ENCODE data around the gene SLC43A1. TPM values are rescaled to one million over a fixed set of nuclear protein-coding genes. Genes with fewer than 3 reads are reported as not detected.

SLC43A1 gene
- polyA plus RNA-seq, 1 of the 3 experiments (the other 2 are of a cell fraction): 4.4 TPM

DNA sequence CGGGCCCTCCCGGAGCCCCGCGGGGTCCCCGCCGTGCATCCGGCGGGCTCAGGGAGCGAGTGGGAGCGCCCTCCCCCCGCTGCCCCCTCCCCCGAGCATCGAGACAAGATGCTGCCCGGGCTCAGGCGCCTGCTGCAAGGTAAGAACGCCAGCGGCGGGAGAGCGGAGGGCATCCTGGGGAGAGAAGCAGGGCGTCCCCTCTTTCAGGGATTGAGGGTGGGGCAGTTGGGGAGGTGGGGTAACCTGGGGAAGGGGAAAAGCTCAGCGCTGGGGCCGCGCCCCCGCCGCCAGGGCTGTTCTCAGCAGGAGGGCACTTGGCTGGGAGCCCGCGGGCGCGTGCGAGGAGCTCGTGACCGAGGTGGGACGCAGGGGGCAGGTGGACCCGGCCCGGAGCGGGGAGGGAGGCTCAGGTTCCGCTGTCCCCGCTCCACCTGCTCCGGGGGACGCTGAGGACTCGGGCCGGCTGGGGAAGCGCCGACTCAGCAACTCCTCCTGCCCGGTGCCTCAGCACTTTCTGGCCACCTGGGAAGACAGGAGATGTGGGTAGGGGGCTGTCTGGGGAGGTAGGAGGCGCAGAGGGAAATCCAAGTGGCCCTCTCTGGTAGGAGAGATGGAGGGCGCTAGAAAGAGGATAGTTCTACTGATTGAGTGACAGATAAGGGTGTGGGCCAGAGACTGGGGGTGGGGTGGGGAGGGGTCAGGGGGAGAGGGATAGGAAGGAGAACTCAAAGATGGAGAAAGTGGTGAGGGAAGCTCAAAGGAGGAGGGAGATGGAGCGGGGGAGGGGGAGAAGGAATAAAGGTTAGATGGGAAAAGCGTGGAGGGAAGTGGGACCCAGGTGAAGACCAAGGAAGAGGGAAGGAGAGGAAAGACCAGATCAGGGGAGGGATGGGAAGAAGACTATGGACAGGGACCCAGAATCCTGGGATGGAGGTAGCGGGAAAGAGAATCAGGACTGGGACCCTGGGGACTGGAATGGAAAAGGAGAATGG is 54.4 kb downstream of the SLC43A1 start:
- no peak overlapping the region for H3K27ac ChIP-seq (ENCODE audit: low read depth in 2 of 2, low read length in 1 of 2)
- POLR2A ChIA-PET: interaction anchor here (1.1 kb wide), 1 partner anchor 15 kb away, joined by 3 read pairs; no protein-coding TSS in a partner anchor
- no peaks in the 10 kb centered on the region for H3K9me2 ChIP-seq
- no peak overlapping the region for H3K9ac ChIP-seq
- no peaks in the 10 kb centered on the region for H3K36me3 ChIP-seq (replicated peaks in 1 of 2; ENCODE audit: control insufficient read depth in 1 of 2, insufficient read depth in 2 of 2, low read length in 1 of 2)
- no peak overlapping the region for H2AFZ ChIP-seq (ENCODE audit: low read depth)
- DNase-seq: no peak
- H3K4me3 ChIP-seq (ENCODE audit: low read depth in 2 of 2, low read length in 1 of 2): peak overlapping the region; percentile 35 to 43; a peak in 3 of 4 replicates
- peaks cover 28% of the 10 kb centered on the region for H3K27me3 ChIP-seq (ENCODE audit: insufficient read depth)
- no peaks in the 10 kb centered on the region for H4K20me1 ChIP-seq (ENCODE audit: insufficient read depth)
- peaks cover 4% of the 10 kb centered on the region for H3F3A ChIP-seq (replicated peaks; ENCODE audit: insufficient read depth)
- H3K9me3 ChIP-seq: no peaks in the 10 kb centered on the region
- H3K79me2 ChIP-seq (ENCODE audit: insufficient read depth): no peaks in the 10 kb centered on the region
- 0 out of 2 replicates have a peak overlapping the region, but pooled peaks have one; percentile 11 for H3K4me2 ChIP-seq
- peaks cover 11 to 22% of the 10 kb centered on the region in 2 experiments; a peak in 2 of 4 replicates for H3K4me1 ChIP-seq (ENCODE audit: control insufficient read depth in 1 of 2, insufficient read depth in 2 of 2, low read depth in 1 of 2, low read length in 1 of 2)
- 26% methylated on average over 23 of the region's 50 CpGs for WGBS (ENCODE audit: low lambda C conversion rate)
- TF ChIP-seq, protein P1, sequence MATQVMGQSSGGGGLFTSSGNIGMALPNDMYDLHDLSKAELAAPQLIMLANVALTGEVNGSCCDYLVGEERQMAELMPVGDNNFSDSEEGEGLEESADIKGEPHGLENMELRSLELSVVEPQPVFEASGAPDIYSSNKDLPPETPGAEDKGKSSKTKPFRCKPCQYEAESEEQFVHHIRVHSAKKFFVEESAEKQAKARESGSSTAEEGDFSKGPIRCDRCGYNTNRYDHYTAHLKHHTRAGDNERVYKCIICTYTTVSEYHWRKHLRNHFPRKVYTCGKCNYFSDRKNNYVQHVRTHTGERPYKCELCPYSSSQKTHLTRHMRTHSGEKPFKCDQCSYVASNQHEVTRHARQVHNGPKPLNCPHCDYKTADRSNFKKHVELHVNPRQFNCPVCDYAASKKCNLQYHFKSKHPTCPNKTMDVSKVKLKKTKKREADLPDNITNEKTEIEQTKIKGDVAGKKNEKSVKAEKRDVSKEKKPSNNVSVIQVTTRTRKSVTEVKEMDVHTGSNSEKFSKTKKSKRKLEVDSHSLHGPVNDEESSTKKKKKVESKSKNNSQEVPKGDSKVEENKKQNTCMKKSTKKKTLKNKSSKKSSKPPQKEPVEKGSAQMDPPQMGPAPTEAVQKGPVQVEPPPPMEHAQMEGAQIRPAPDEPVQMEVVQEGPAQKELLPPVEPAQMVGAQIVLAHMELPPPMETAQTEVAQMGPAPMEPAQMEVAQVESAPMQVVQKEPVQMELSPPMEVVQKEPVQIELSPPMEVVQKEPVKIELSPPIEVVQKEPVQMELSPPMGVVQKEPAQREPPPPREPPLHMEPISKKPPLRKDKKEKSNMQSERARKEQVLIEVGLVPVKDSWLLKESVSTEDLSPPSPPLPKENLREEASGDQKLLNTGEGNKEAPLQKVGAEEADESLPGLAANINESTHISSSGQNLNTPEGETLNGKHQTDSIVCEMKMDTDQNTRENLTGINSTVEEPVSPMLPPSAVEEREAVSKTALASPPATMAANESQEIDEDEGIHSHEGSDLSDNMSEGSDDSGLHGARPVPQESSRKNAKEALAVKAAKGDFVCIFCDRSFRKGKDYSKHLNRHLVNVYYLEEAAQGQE (IDR thresholded peaks at IDR 0.05; ENCODE audit: low read depth, low read length): no peak
- TF ChIP-seq MEF2A (IDR thresholded peaks at IDR 0.05; ENCODE audit: borderline replicate concordance, low read depth) (no peak), FOXJ3 (CRISPR knock-in tag; IDR thresholded peaks at IDR 0.05) (no peak), FOXM1 (IDR thresholded peaks at IDR 0.05; ENCODE audit: low read depth) (no peak)
- TF ChIP-seq, protein P2, sequence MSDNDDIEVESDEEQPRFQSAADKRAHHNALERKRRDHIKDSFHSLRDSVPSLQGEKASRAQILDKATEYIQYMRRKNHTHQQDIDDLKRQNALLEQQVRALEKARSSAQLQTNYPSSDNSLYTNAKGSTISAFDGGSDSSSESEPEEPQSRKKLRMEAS (IDR thresholded peaks at IDR 0.05; ENCODE audit: low read depth): no peak
- CTCF ChIA-PET: interaction anchor here (1.0 to 13.8 kb wide), 15 partner anchors 11 to 1053 kb away, joined by 3 to 306 read pairs (median 11); partner anchors contain the start of genes SLC43A1, TIMM10 and UBE2L6

DNA sequence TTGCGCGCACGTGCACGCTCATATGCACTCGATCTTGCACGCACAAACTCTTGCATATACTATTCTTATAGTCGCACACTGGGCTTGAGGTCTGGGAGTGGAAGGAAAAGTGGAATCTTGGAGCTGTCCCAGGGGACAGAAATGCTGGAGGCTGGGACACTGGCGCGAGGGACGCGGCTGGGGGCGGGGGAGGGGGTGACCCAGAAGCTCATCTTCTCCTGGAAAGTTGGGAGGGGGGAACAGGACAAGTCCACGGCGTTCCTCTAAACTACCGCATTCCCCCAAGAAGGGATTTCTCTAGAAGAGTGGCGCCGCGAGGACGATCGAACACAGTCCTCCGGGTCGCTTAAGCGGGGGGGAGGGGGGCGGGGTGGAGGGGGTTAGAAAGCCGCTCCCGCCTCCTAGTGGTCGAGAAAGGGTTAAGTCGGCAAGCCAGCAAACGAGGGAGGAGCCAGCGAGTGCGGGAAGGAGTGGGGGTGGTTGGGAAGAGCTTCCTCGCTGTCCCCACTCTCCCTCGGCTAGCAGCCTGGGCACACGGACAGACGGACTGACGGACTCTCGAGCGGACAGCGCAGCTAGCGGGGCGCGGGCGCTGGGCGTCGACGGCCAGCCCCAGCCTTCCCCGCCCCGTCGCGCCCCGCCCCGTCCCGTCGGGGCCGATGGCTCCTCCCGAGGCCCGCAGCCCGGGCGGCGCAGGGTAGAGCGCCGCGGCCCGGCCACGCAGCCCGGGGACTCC is 55.3 kb downstream of the SLC43A1 start, which contains the start of gene RTN4RL2:
Gene RTN4RL2 (plus strand): TSS at position 507 of the 736 bp plus-strand sequence. CDS start 338 bp downstream, outside the sequence.
- Histone ChIP-seq H4K20me1 (ENCODE audit: insufficient read depth) (no peaks in the 10 kb centered on the region), H3F3A (replicated peaks; ENCODE audit: insufficient read depth) (peaks cover 4% of the 10 kb centered on the region), H3K4me3 (ENCODE audit: low read depth in 2 of 2, low read length in 1 of 2) (peak within 1 kb of the TSS; percentile 43 to 50), H3K9me3 (no peaks in the 10 kb centered on the region), H3K4me2 (peak within 1 kb of the TSS; percentile 78), H3K27ac (ENCODE audit: low read depth in 2 of 2, low read length in 1 of 2) (no peak within 1 kb of the TSS), H3K9ac (no peak within 1 kb of the TSS), H3K36me3 (replicated peaks in 1 of 2; ENCODE audit: control insufficient read depth in 1 of 2, insufficient read depth in 2 of 2, low read length in 1 of 2) (no peaks in the 10 kb centered on the region), H3K4me1 (ENCODE audit: control insufficient read depth in 1 of 2, insufficient read depth in 2 of 2, low read depth in 1 of 2, low read length in 1 of 2) (peaks cover 11 to 22% of the 10 kb centered on the region in 2 experiments; a peak in 2 of 4 replicates), H3K79me2 (ENCODE audit: insufficient read depth) (no peaks in the 10 kb centered on the region), H3K9me2 (no peaks in the 10 kb centered on the region), H3K27me3 (ENCODE audit: insufficient read depth) (peaks cover 28% of the 10 kb centered on the region), H2AFZ (ENCODE audit: low read depth) (no peak within 1 kb of the TSS)
- ChIA-PET POLR2A (interaction anchor here (1.1 kb wide), 1 partner anchor 16 kb away, joined by 3 read pairs; no protein-coding TSS in a partner anchor), CTCF (interaction anchor here (0.9 to 13.8 kb wide), 20 partner anchors 9 to 1053 kb away, joined by 3 to 306 read pairs (median 10); partner anchors contain the start of genes SLC43A1, TIMM10 and UBE2L6)
- 1% methylated on average over 24 of the region's 66 CpGs for WGBS (ENCODE audit: low lambda C conversion rate)
- peak; percentile 91 for DNase-seq
- TF ChIP-seq GATA2 (CRISPR knock-in tag; IDR thresholded peaks at IDR 0.05): no peak
- TF ChIP-seq YY1 (IDR thresholded peaks at IDR 0.05; ENCODE audit: low read depth): no peak
- TF ChIP-seq, protein P3, sequence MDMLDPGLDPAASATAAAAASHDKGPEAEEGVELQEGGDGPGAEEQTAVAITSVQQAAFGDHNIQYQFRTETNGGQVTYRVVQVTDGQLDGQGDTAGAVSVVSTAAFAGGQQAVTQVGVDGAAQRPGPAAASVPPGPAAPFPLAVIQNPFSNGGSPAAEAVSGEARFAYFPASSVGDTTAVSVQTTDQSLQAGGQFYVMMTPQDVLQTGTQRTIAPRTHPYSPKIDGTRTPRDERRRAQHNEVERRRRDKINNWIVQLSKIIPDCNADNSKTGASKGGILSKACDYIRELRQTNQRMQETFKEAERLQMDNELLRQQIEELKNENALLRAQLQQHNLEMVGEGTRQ (IDR thresholded peaks at IDR 0.05; ENCODE audit: borderline replicate concordance, low read depth, low read length): no peak
- TF ChIP-seq MEF2A (IDR thresholded peaks at IDR 0.05; ENCODE audit: borderline replicate concordance, low read depth): no peak
- TF ChIP-seq MXI1 (IDR thresholded peaks at IDR 0.05; ENCODE audit: low read depth, low read length): no peak
- TF ChIP-seq CHD2 (IDR thresholded peaks at IDR 0.05; ENCODE audit: low read length, partially characterized antibody): no peak
- TF ChIP-seq FOSL2 (IDR thresholded peaks at IDR 0.05; ENCODE audit: borderline replicate concordance, low read depth): no peak
- no peak for TF ChIP-seq EZH2phosphoT487 (IDR thresholded peaks at IDR 0.05; ENCODE audit: borderline replicate concordance, low read depth)
- no peak for TF ChIP-seq SMC3 (IDR thresholded peaks at IDR 0.05; ENCODE audit: low read depth, low read length)

Data from SK-N-SH (cell line).